Endothelial cell of umbilical vein (primary cell): Measurements from ENCODE around the gene DCC. TPM values are rescaled to one million over a fixed set of nuclear protein-coding genes. Genes with fewer than 3 reads are reported as not detected.

ENCODE experiments used
- BruUV-seq: library from RNA; stranded (reverse); fragments of 400-500 nt; replicated peaks from 2 replicates; lab custom pipeline; 2021; lab: Mats Ljungman, UMichigan
- CTCF ChIA-PET: fragments of 300-600, 350-600 bp; sonication (Branson Sonifier 250); formaldehyde crosslinking; loops from one replicate; lab custom pipeline; 2021; ENCODE audit warnings: antibody characterized with exemption, inconsistent platforms; lab: Charles Lee
- POLR2A ChIA-PET: fragments of 300-600, 350-600 bp; sonication (Branson Sonifier 250); formaldehyde crosslinking; loops from one replicate; lab custom pipeline; 2021; ENCODE audit warnings: antibody characterized with exemption, inconsistent platforms; lab: Charles Lee
- DNase-seq: peaks from one replicate; pipeline ENCODE4 v3.0.0-alpha.2; 2011; ENCODE audit warnings: low read depth, low spot score
- FAIRE-seq: peaks from 2 replicates; lab custom pipeline; 2011; peaks lifted over from hg19 to GRCh38; lab: Jason Lieb, UNC
- H2AFZ ChIP-seq: 2 replicates; pipeline ENCODE4 v1.6.0; 2012; ENCODE audit warnings: low read depth, low read length, control low read depth, inconsistent platforms
- H3K27ac ChIP-seq: 2 replicates; pipeline ENCODE4 v1.5.1; 2011; ENCODE audit warnings: low read depth, mild to moderate bottlenecking, control low read depth, low read length, moderate library complexity; ENCODE audit not compliant: insufficient read depth
- H3K27me3 ChIP-seq, 2 experiments: 2 replicates each; pipeline versions ENCODE4 v1.6.0 to v1.6.1; 2011; ENCODE audit warnings: low read length in 2 of 2, mixed read lengths in 1 of 2; ENCODE audit not compliant: control insufficient read depth in 2 of 2, insufficient read depth in 2 of 2
- H3K36me3 ChIP-seq, 2 experiments: 2 replicates in 1 of 2; 3 replicates in 1 of 2; pipeline ENCODE4 v1.5.1; 2011; ENCODE audit warnings: low read length in 2 of 2, mild to moderate bottlenecking in 1 of 2, moderate library complexity in 1 of 2; ENCODE audit not compliant: control insufficient read depth in 2 of 2, insufficient read depth in 2 of 2; ENCODE audit errors: extremely low read depth in 1 of 2
- H3K4me1 ChIP-seq: 3 replicates; pipeline ENCODE4 v1.5.1; 2011; ENCODE audit warnings: mild to moderate bottlenecking, low read length; ENCODE audit not compliant: control insufficient read depth, insufficient read depth; ENCODE audit errors: extremely low read depth
- H3K4me2 ChIP-seq: 2 replicates; pipeline ENCODE4 v1.6.1; 2011; ENCODE audit warnings: low read length, control low read depth, mixed read lengths; ENCODE audit not compliant: insufficient read depth
- H3K4me3 ChIP-seq, 3 experiments: fragments of 200-600 bp in 1 of 3; sonication (generic), shearing (Covaris generic) in 1 of 3; replicated peaks in 1 of 3; 2 replicates each; pipeline ENCODE4 v1.5.1; 2011 to 2016; ENCODE audit warnings: control low read depth in 3 of 3, low read length in 3 of 3, mild to moderate bottlenecking in 2 of 3, inconsistent platforms in 1 of 3, low read depth in 1 of 3, moderate library complexity in 1 of 3; ENCODE audit not compliant: insufficient read depth in 1 of 3
- H3K79me2 ChIP-seq: 2 replicates; pipeline ENCODE4 v1.6.0; 2012; ENCODE audit warnings: low read length, inconsistent platforms; ENCODE audit not compliant: control insufficient read depth, insufficient read depth
- H3K9ac ChIP-seq: replicated peaks from 2 replicates; pipeline ENCODE3; 2011; ENCODE audit warnings: low read length, control low read depth; ENCODE audit not compliant: insufficient read depth; ENCODE audit errors: extremely low read depth
- H3K9me1 ChIP-seq: replicated peaks from 3 replicates; pipeline ENCODE4 v1.6.0; 2011; ENCODE audit warnings: mild to moderate bottlenecking, low read length; ENCODE audit not compliant: control insufficient read depth, insufficient read depth; ENCODE audit errors: extremely low read depth
- H3K9me3 ChIP-seq: replicated peaks from 2 replicates; pipeline ENCODE4 v1.5.1; 2012; ENCODE audit warnings: low read length, inconsistent platforms; ENCODE audit not compliant: control insufficient read depth, insufficient read depth
- H4K20me1 ChIP-seq: replicated peaks from 2 replicates; pipeline ENCODE3; 2011; ENCODE audit warnings: mild to moderate bottlenecking, low read length; ENCODE audit not compliant: control insufficient read depth, insufficient read depth; ENCODE audit errors: extremely low read depth
- CTCF ChIP-seq, 2 donors: IDR thresholded peaks; 1 replicate in 1 of 2; 2 replicates in 1 of 2; pipeline ENCODE4 v1.5.1; 2011; ENCODE audit warnings: low read length in 2 of 2, mild to moderate bottlenecking in 2 of 2, moderate library complexity in 2 of 2, control low read depth in 1 of 2, inconsistent platforms in 1 of 2, low read depth in 1 of 2; ENCODE audit not compliant: insufficient read depth in 1 of 2; ENCODE audit errors: extremely low read depth in 1 of 2
- EZH2 ChIP-seq: IDR thresholded peaks from 2 replicates; pipeline ENCODE4 v1.6.1; 2012; ENCODE audit warnings: borderline replicate concordance, low read depth, mild to moderate bottlenecking, moderate library complexity, low read length, inconsistent platforms; ENCODE audit not compliant: severe bottlenecking
- GATA2 ChIP-seq: IDR thresholded peaks from 2 replicates; pipeline ENCODE4 v1.7.0; 2011; ENCODE audit warnings: low read depth, mild to moderate bottlenecking, moderate library complexity, mixed read lengths, low read length; ENCODE audit not compliant: insufficient read length, insufficient read depth
- JUN ChIP-seq: IDR thresholded peaks from 2 replicates; pipeline ENCODE4 v1.6.1; 2011; ENCODE audit warnings: borderline replicate concordance, low read depth; ENCODE audit not compliant: insufficient read length, insufficient read depth
- POLR2A ChIP-seq: IDR thresholded peaks from 2 replicates; pipeline ENCODE4 v1.6.1; 2012; ENCODE audit warnings: low read depth, mild to moderate bottlenecking, control low read depth, low read length
- dilution Hi-C: fragments of 300-500 bp; cut with MboI; formaldehyde crosslinking; loops from one replicate; pipeline ENCODE4 v1.15.0; 2019; ENCODE audit warnings: low sequenced_read_pairs; ENCODE audit not compliant: extremely low pct_ligation_motif_present
- intact Hi-C: fragments of 100-400 bp; cut with micrococcal nuclease; formaldehyde crosslinking; loops from one replicate; pipeline ENCODE4 v1.10.0; 2022
- polyA plus RNA-seq, 4 experiments: library from polyadenylated mRNA; depleted of rRNA in 3 of 4; stranded (reverse) in 3 of 4; unstranded in 1 of 4; fragments of >200 nt; gene quantifications; 2 replicates each; pipeline versions ENCODE4 v1.2.1 to v1.2.3, GENCODE V29; 2011 to 2012; ENCODE audit warnings: missing spikeins in 1 of 4
- total RNA-seq: library from RNA; stranded (reverse); gene quantifications from 2 replicates; pipeline ENCODE4 v1.2.3, GENCODE V29; 2021

DCC gene
- total and polyA plus RNA-seq, 2 donors (not counting 3 experiments of a cell fraction or from before 2014, with no cell fraction given) = not detected

GRCh38 chr18:52391810-52392559 is 52.0 kb downstream of the DCC start:
- Histone ChIP-seq H3K36me3 (no peaks in the 10 kb centered on the region), H2AFZ (no peak overlapping the region), H3K9me1 (no peaks in the 10 kb centered on the region), H3K9me3 (peaks cover 2% of the 10 kb centered on the region), H3K9ac (no peak overlapping the region), H4K20me1 (no peaks in the 10 kb centered on the region), H3K79me2 (no peaks in the 10 kb centered on the region), H3K27me3 (no peaks in the 10 kb centered on the region), H3K27ac (no peak overlapping the region), H3K4me2 (no peak overlapping the region), H3K4me3 (no peak overlapping the region), H3K4me1 (no peaks in the 10 kb centered on the region)
- POLR2A ChIA-PET = no interaction called here
- CTCF ChIA-PET = no interaction called here
- dilution Hi-C loops = no loop called here
- BruUV-seq = no TSS peak
- TF ChIP-seq POLR2A = no peak
- TF ChIP-seq EZH2 = no peak
- FAIRE-seq = no peak
- intact Hi-C loops = no loop called here
- no peak for DNase-seq

- H3K27ac ChIP-seq = no peak overlapping the region
- H3K36me3 ChIP-seq = no peaks in the 10 kb centered on the region
- H3K27me3 ChIP-seq = no peaks in the 10 kb centered on the region
- BruUV-seq = no TSS peak
- no peak overlapping the region for H3K9ac ChIP-seq
- intact Hi-C loops (no loop called here), dilution Hi-C loops (no loop called here)
- H3K9me3 ChIP-seq = no peaks in the 10 kb centered on the region
- CTCF ChIA-PET = no interaction called here
- TF ChIP-seq JUN (no peak), GATA2 (no peak), CTCF (IDR thresholded peaks at IDR 0.05; ENCODE audit: extremely low read depth in 1 of 2, insufficient read depth in 1 of 2, low read depth in 1 of 2, low read length in 2 of 2) (no peak)
- H3K4me1 ChIP-seq = no peaks in the 10 kb centered on the region
- POLR2A ChIA-PET = no interaction called here
- H2AFZ ChIP-seq = no peak overlapping the region
- H3K4me3 ChIP-seq = no peak overlapping the region
- H3K4me2 ChIP-seq = no peak overlapping the region
- DNase-seq (no peak), FAIRE-seq (no peak)
- no peaks in the 10 kb centered on the region for H4K20me1 ChIP-seq
- H3K9me1 ChIP-seq = no peaks in the 10 kb centered on the region
- no peaks in the 10 kb centered on the region for H3K79me2 ChIP-seq
These were observed 54.6 kb downstream of the DCC start for GRCh38 chr18:52394602-52395001.
